ENCODE measurements around the gene ANGPTL8. TPM values are rescaled to one million over a fixed set of nuclear protein-coding genes. Genes with fewer than 3 reads are reported as not detected.
A peak's percentile ranks its signal among the peaks of the same experiment; 100 is the strongest.

ANGPTL8 gene
- total and polyA plus RNA-seq, 10 of the 15 experiments (the other 5 are each of a cell fraction or from before 2014, with no cell fraction given), result not detected

- SMC1A ChIA-PET (ENCODE audit: uncharacterized antibody, unreplicated experiment), result interaction anchor here (0.9 to 1.9 kb wide), 6 partner anchors 50 to 169 kb away, joined by 3 to 10 read pairs (median 6); partner anchors contain the start of gene SPC24
- in situ Hi-C loops (cut with MboI), result loop anchor here (5.0 kb wide), 1 partner anchor 168 kb away; no protein-coding TSS in a partner anchor
- no peak overlapping the region for H3K9ac ChIP-seq (ENCODE audit: control insufficient read depth, insufficient read depth, low read length)
- no peaks in the 10 kb centered on the region for H3K27me3 ChIP-seq (replicated peaks in 1 of 2; ENCODE audit: control insufficient read depth in 2 of 2, insufficient read depth in 2 of 2, low read length in 1 of 2)
- ATAC-seq (peak; percentile 44), DNase-seq (ENCODE audit: low read depth, low spot score) (peak; percentile 26), FAIRE-seq (no peak)
- no peak overlapping the region for H2AFZ ChIP-seq (ENCODE audit: control insufficient read depth, low read depth, low read length)
- H3K4me3 ChIP-seq, result no peak overlapping the region
- intact Hi-C loops (cut with micrococcal nuclease; ENCODE audit: unreplicated experiment), result loop anchor here (2.0 to 5.0 kb wide), 3 partner anchors 78 to 268 kb away; no protein-coding TSS in a partner anchor
- CTCF ChIA-PET, result interaction anchor here (0.7 to 3.6 kb wide), 14 partner anchors 9 to 332 kb away, joined by 3 to 25 read pairs (median 4); no protein-coding TSS in a partner anchor
- H3K79me2 ChIP-seq (ENCODE audit: control insufficient read depth, insufficient read depth, low read length), result no peaks in the 10 kb centered on the region
- H3K36me3 ChIP-seq (ENCODE audit: control insufficient read depth in 2 of 2, insufficient read depth in 2 of 2, low read length in 1 of 2), result no peaks in the 10 kb centered on the region
- RAD21 ChIA-PET (ENCODE audit: unreplicated experiment), result interaction anchor here (0.6 to 1.8 kb wide), 8 partner anchors 50 to 244 kb away, joined by 3 to 13 read pairs (median 3); partner anchors contain the start of genes SMARCA4 and SPC24
- peak; percentile 36; the same call in 1 of the 2 replicates for TF ChIP-seq ZNF687 (IDR thresholded peaks at IDR 0.05)
- peak; percentile 52 to 81; a peak in 3 of 4 replicates for TF ChIP-seq BHLHE40 (IDR thresholded peaks at IDR 0.05; ENCODE audit: borderline replicate concordance in 1 of 2, low read depth in 2 of 2, low read length in 1 of 2)
- TF ChIP-seq RUNX3 (IDR thresholded peaks at IDR 0.05; ENCODE audit: low read length), result peak; percentile 64
- no peak for TF ChIP-seq NFYB (IDR thresholded peaks at IDR 0.05; ENCODE audit: insufficient read depth, low read depth, low read length)
- no peak for TF ChIP-seq ZZZ3 (IDR thresholded peaks at IDR 0.05; ENCODE audit: control insufficient read depth, insufficient read length, low read depth)
- no peak for TF ChIP-seq ZNF274 (IDR thresholded peaks at IDR 0.05; ENCODE audit: insufficient read depth, insufficient read length)
- no peak for TF ChIP-seq MTA3 (IDR thresholded peaks at IDR 0.05; ENCODE audit: borderline replicate concordance, low read length)
- TF ChIP-seq RFX5 (IDR thresholded peaks at IDR 0.05; ENCODE audit: low read depth, low read length), result no peak
- peak; percentile 55; the same call in 1 of the 2 replicates for TF ChIP-seq ZNF384 (IDR thresholded peaks at IDR 0.05; ENCODE audit: borderline replicate concordance, low read depth, low read length)
- peak; percentile 23 for TF ChIP-seq MEF2B (IDR thresholded peaks at IDR 0.05; ENCODE audit: partially characterized antibody, poor library complexity, severe bottlenecking)
- no peak for TF ChIP-seq FOXM1 (IDR thresholded peaks at IDR 0.05; ENCODE audit: low read depth, low read length)
- TF ChIP-seq BCL11A (IDR thresholded peaks at IDR 0.05; ENCODE audit: low read depth, low read length), result no peak
- TF ChIP-seq EED (IDR thresholded peaks at IDR 0.05; ENCODE audit: low read depth), result no peak
- no peak for TF ChIP-seq JUND (IDR thresholded peaks at IDR 0.05; ENCODE audit: low read depth, low read length)
- H3K9me3 ChIP-seq (replicated peaks; ENCODE audit: control insufficient read depth, insufficient read depth, low read length), result no peaks in the 10 kb centered on the region; the same call in 2 of the 3 replicates
- BruUV-seq (replicated peaks), result no TSS peak
- POLR2A ChIA-PET, result interaction anchor here (1.4 kb wide), 1 partner anchor 218 kb away, joined by 3 read pairs; no protein-coding TSS in a partner anchor
- H3K4me2 ChIP-seq (ENCODE audit: control insufficient read depth, insufficient read depth), result no peak overlapping the region
- H3K27ac ChIP-seq (ENCODE audit: control insufficient read depth, insufficient read depth), result no peak overlapping the region
- 19% methylated on average over 5 of the region's 5 CpGs for WGBS (ENCODE audit: insufficient coverage, insufficient replicate concordance, low lambda C conversion rate, missing lambda C conversion rate)
- H4K20me1 ChIP-seq (ENCODE audit: control insufficient read depth, insufficient read depth), result no peaks in the 10 kb centered on the region
- H3K4me1 ChIP-seq (ENCODE audit: control insufficient read depth, insufficient read depth, low read length), result peaks cover 11% of the 10 kb centered on the region
Measured at GRCh38 chr19:11204943-11205349, 34.5 kb upstream of the ANGPTL8 start.

All from GM12878 (cell line).